Activated T-cell treated with anti-CD3 and anti-CD28 coated beads for 24 hours (primary cell): Measurements from ENCODE around the gene UTRN.

Experiments used
- DNase-seq: peaks from one replicate; pipeline ENCODE4 v3.0.0-alpha.2; 2020; ENCODE audit warnings: low read depth

UTRN gene

DNA sequence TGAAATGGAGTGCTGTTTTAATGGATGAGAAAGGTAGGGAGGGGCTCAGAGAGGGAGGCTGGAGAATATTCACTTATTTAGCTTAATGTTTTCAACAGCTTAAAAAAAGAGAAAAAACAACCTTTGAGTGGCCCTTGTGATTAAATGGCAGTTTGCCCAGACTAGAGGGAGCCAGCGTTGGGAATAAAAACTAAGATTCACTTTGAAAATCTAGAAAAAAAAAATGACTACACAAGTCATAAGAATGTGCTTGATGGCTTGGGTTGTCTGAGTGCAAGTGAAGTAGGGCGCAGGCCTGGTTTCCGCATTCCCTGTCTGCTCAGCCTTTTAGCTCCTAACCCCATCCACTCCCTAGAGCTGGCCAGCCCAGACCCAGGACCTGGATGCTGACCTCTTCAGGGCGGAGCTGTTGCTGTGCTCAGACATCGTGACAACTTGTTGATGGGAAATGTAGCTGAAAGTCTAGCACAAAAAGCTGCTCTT lies 28.9 kb downstream of the UTRN start:
- DNase-seq = no peak

DNA sequence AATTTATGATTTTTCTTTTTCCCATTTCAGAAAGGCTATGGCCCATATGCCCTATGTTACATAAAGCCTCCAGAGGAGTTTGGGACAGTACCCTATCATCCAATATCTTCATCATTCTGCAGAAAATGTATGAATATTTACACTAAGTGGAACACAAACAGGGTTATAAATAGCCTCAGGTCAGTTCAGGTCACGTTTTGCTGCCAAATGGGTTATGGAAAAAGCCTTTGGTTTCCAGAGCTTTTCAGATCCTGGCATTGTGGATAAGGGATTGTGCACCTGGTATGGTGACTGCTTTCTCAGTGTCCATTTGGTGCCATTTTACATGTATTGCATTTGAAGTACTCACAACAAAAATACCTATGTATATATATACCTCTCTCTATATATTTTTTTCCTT lies 29.4 kb downstream of the UTRN start:
- DNase-seq = no peak

DNA sequence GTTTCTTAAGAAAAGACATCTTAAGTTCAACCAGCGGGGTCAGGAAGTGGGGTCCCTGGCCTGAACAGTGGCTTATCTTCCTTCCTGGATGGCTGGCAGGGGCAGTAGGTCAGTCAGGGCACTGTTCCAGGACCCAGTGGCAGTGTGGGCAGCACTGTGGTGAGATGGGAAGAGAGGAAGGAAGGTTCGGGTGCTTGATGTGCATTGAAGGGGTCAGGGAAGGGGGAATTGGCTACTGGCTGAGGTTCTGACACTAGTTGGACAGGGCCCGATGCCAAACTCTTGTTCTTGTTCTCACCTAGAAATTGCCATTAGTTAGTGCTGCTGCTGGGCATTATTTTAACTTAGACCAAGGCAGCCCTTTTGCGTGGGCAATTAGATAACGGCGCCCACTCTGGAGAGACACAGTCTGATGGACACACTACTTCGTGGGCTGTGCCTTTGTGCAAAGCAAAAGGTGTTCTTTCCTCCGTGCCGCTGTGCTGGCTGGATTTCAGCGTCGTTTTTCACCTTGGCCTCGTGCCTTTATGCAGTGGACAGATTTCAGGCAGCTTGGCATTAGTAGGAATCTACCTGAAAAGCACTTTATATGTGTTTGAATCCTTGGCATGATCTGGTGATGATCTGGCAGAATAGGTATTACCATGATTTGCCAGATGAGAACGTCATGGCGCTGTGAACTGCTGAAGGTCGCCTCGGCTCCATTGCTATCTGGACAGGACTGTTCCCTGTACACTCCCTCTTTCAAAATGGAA lies 30.3 kb downstream of the UTRN start:
- no peak for DNase-seq

DNA sequence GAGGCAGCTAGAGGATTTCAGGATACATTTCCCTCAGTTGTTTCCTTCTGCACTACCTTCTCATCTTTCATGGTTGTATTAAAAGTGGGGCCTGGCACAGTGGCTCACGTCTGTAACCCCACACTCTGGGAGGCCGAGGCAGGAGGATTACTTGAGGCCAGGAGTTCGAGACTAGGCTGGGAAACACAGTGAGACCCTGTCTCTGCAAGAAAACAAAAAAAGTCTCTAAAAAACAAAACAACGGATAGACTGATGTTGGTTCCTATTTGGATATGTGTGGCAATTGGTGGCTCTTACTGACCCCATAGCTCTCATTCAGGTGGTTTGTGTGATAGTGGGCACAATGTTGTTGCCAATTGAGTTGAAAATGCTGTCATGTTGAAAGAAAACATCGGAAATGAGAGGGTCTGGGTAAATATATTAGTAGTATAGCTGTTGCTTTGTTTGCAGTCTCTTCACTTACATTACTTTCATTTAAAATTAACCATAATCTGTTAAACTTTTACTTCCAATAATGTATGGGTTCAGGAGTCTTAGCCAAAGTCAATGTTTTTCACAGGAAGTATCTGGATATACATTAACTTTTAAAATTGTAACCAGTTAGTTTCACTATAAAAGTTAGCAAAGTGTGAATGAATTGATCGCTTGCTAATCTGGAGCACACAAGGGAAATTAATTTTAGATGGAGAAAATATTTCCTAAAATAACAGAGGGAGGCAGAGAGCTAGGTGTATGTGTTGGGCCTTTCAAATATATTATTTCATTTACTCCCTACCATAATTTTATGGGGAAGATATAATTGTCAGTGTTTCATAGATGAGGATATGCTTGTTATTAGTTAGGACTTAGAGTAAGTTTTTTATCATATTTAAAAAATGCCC lies 31.1 kb downstream of the UTRN start:
- no peak for DNase-seq

DNA sequence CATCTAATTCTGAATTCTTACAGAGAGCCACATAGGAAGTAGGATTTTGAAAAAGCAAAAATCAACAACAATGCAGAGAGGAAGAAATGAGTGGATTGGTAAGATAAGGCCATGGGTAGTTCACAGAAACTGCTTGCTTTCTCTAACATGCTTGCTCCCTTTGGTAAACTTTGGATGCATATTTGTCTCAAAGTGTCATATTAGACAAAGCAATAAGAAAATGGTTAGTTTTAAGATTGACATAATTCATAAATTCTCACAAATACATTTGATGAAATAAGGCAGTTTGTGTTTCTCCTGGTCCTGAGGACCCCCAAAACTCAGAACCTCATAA lies 31.7 kb downstream of the UTRN start:
- DNase-seq = no peak

DNA sequence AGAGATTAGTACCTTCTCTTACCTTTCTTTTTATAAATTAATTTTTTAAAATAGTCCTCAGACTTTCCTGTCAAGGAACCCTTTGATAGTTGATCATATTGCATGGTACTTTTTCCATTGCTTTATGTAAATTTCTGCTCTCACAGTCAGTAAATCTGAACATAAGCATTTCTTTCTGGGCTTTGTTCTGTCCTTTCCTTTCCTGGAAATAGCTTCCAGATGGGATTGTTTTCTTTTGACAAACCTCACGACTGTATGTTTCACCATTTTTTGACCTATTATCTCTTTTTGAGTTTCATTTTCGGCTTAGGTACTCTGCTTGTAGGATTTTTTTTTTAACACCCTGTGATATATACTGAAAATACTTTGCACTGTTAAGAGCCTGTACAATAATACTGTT lies 32.6 kb downstream of the UTRN start:
- no peak for DNase-seq

DNA sequence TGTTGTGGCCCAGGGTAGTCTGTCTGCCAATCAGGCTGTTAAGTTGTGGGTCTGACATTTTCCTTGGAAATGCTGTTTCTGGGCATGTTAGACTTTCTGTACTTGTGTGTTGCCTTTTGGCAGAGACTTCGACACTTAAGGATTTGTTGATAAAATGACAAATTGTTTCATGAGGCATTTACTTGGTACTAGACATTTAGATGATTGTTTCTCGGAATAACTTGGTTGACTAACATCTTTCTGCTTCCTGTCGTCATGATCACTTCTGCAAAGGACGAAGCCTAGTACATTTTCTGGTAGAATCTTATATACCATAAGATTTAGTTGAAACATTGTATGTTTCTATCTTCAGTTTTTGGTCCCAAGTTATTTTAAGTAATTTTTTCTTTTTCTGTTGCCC lies 34.1 kb downstream of the UTRN start:
- DNase-seq = no peak

DNA sequence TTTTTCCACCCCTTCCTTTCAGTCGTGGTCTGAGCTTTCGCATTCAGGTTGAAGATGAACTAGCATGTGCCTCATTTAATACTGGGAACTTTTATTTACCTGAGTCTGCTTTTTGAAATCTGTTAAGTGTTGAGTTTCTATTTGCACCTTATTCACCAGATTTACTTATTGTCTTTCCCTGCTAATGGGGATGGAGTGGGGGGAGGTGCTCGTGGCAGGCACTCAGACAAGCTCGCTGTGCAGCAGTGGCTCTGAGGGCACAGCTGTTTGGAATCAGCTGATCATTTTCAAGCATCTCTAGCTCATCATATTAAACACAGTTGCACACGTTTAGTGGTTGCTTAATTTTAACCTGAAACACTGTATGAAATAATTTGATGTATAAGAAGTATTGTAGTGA lies 35.6 kb downstream of the UTRN start:
- no peak for DNase-seq

DNA sequence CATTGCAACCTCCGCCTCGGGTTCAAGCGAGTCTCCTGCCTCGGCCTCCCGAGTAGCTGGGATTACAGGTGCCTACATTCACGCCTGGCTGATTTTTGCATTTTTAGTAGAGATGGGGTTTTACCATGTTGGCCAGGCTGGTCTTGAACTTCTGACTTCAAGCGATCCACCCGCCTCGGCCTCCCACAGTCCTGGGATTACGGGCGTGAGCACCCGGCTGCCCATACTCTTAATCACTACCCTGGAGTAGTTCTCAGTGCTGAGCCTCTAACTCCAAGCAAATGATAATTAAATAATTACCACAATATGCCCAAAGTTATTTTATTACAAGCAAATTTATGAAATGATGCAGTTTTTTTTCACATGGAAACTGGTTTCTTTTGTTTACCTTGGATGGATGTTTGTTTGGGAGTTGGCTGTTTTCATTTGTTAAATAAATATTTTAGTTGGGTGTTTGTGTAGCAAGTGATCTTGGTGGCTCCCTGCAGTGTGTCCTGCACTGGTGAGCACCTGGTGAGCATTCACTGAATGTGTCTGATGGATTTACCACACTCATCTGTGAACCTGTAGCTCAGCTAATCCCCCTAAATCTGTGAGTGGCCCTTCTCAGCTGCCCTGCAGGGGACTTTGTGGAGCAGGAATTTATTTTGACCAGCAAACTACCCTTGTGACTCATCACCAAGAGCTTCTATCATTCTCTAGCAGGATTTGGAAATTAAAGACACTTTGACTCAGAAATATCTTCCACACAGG lies 36.9 kb downstream of the UTRN start:
- no peak for DNase-seq

DNA sequence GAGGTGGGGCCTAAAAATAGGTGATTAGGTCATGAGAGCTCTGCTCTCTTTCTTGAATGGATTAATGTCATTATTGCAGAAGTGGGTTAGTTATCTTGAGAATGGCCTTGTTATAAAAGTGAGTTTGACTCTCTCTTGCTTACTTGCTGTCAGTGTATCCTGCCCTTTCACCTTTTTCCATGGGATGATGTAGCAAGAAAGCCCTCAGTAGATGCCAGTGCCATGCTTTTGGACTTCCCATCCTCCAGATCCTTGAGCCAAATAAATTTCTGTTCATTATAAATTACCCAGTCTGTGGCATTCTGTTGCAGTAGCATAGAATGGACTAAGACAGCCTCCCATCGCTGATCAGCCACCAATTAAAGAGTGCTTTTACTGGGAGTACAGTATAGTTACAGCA lies 40.1 kb downstream of the UTRN start:
- no peak for DNase-seq

DNA sequence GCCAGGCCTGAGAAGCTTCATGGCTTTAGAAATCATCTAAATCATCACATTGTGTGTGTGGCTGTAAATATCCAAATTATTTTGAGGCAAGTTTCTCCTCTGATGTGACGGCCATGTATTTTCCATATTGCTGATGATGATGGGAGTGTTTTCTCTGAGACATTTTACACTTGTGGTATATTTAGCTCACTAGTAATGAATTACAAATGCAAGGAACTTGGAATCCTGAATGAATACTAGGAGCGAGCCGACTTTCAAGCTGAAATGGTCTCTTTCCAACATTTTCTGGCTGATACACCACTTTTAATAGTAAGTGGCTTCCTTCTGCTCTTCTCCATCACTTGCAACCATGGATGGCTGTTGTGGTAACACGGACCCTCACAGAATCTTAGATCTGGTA lies 41.3 kb downstream of the UTRN start:
- DNase-seq = no peak

DNA sequence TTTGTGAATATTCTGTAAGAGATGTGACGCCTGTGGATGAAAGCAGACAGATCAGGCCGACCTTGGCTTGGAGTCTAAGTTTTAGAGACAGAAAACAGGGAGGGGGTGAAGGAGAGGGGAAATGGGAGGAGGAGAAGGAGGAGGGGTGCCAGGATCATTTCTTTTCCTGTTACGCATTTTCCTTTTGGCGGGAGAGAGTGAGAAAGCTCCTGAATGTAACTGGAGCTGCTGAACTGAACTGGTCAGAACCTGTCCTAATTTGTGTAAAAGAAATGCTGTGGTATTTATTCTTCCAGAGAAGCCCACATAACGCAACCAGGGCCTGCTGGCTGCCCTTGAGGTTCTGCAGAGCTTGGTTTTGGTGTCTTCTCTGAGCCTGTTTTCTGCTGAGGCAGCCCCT lies 41.9 kb downstream of the UTRN start:
- no peak for DNase-seq

DNA sequence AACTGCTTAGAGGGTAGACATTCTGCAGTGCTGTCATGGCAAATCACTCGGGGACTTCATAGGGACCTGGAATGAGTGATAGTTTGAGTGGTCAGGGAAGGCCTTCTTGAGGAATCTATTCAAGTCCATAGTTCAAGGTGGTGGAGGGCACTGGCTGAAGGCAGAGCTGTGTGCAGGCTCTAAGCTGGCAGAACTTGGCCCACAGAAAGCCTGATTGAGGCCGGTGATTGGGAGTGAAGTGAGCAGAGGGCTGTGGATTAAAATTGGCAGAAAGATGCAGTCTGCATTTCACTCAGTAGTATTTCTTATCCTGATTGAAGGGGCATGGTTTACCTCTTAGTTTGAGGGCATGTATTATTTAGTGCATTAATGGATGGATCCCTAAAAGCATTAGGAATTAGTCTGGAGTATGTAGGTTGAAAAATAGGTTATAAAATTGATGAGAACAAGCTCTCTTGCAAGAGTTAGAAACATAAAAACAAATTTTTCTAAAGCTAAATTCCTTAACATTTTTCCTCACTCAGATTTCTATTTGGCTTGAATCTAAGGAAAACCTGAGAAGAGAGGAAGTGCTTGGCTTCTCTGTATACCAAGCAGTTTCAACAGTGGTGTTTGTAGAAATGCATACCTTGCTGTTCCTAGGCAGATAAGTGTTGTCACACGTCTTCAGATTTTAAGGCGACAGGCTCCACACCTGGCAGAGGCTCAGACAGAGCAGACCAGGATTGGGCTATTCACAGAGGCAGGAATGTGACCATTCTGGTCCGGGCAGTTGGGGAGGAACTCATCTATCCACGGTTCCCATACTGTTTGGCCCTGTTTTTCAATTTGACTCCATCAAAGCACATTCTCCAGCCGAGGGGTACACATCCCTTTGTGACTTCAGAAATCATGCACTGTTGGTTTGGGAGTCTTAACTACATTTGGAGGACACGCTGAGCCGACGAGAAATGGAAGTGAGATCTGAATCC lies 45.2 kb downstream of the UTRN start:
- DNase-seq = no peak

DNA sequence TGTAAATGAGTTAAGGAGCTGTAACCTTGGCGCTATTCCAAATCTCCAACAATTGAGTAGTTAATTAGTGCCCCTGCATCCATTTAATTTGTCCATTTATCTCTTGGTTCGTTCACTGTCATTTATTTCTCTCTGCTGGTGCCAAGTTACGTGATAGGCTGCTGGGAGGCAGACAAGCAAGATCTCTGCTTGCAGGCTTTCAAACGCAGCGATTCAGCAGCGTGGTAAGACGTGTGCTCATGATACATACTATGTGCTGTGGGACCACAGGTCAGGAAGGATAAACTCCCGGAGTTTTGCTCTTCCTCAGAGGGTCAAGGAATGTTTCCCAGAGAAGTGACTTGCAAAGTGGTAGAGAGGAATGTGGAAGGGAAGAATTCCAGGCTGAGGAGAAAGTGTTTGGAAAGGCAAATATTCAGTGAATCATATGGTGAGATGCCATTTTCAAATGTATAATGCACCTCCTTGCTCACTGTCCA lies 46.4 kb downstream of the UTRN start:
- DNase-seq = no peak

DNA sequence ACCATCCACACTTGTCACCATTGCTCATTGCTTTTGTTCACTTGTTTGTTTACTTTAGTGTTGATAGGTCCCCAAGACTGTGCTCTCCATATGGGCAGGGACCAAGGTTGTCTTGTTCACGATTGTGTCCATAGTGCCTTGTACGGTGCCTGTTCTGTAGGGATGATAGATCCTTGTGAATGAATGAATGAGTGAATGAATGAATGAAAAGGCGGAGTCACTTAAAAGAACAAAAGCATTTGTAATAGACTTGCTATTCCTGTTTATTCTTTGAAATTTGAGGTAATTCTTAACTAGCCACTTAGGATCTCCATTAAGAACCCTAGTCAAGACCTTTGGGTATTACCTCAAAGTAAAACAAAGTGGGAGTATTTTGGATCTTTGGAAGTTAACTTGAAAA lies 47.0 kb downstream of the UTRN start:
- DNase-seq = no peak

DNA sequence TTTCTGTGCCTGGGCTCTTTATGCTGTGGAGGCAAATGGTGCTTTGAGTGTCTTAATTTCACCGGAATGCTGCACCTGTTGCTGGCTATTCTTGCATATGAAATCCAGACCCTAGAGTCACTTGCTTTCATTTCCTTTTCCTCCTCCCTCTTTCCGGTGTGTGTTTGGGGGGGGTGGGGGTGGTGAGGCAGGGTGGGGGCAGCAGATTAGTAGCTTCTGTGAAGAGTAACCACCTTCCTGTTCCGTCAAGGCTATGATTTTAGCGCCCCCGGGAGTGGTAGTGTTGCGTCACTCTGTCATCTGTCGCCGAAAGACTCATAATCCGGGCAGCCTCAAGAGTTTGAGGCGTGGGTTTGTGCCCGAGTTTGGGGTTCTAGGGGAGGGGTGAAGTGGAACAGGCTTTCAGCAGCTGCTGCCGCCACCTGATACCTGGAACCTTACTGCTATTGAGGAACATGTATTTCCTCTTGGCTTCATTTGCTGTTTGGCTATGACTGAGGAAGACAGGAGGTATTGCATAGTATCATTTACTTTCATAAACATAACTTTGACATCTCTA lies 49.1 kb downstream of the UTRN start:
- DNase-seq = peak; percentile 54
